GM12873 (cell line): ENCODE data around the gene MED9.

Source experiments
- TF ChIP-seq, protein P1 (sequence below): IDR thresholded peaks from 2 replicates; pipeline ENCODE4 v1.5.1; 2012; ENCODE audit warnings: low read depth, mild to moderate bottlenecking, moderate library complexity, low read length, control low read depth; ENCODE audit not compliant: insufficient read depth; ENCODE audit errors: missing control alignments

MED9 gene

DNA sequence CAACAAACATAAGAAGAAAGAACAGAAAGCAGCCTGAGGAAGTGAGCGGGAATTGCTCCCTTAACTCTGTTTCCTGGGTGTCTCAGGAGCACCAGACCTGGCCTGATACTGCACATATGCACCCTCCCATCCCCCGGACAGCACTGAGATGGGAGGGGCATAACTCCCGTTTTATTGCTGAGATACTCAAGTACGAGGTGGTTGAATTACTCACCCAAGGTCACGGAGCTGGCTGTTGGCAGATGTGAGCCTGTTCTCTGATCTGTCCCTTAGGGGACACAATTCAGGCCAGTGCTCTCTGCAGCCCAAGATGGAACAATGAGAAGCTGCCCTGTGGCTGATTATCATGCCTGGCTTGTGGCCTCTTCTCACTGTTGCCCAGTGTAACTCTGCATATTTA is 9.1 kb upstream of the MED9 start:
- TF ChIP-seq, protein P1, sequence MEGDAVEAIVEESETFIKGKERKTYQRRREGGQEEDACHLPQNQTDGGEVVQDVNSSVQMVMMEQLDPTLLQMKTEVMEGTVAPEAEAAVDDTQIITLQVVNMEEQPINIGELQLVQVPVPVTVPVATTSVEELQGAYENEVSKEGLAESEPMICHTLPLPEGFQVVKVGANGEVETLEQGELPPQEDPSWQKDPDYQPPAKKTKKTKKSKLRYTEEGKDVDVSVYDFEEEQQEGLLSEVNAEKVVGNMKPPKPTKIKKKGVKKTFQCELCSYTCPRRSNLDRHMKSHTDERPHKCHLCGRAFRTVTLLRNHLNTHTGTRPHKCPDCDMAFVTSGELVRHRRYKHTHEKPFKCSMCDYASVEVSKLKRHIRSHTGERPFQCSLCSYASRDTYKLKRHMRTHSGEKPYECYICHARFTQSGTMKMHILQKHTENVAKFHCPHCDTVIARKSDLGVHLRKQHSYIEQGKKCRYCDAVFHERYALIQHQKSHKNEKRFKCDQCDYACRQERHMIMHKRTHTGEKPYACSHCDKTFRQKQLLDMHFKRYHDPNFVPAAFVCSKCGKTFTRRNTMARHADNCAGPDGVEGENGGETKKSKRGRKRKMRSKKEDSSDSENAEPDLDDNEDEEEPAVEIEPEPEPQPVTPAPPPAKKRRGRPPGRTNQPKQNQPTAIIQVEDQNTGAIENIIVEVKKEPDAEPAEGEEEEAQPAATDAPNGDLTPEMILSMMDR: no peak

DNA sequence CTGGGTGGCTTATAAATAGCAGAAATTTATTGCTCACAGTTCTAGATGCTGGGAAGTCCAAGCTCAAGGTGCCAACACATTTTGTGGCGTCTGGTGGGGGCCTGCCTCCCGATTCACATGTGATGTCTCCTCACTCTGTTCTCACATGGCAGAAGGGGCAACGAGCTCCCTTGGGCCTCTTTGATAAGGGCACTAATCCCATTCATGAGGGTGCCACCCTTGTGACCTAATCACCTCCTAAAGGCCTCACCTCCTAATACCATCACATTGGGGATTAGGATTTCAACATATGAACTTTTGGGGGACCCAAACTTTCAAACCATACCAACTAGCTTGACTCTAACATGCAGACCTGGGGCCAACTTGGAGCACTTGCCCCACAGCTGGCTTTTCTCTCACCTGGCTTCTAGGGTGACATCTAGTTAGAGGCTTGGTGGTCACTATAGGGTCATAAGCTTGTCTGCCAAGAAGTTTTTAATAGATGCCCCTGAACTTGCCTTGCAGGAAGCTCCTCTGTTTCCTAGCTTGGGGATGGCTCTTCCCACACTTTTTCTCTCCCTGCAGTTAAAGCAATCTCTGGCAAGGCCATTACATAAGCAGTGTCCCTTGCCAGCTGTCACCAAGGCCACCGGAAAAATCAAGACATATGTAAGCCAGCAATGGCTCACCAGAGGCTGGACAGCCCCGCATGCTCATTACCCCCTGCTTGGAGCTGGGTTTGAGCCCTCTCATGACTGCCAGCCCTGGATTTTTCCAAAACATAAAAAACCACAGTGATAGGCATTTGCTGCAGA is 8.4 kb upstream of the MED9 start:
- TF ChIP-seq, protein P1: no peak

DNA sequence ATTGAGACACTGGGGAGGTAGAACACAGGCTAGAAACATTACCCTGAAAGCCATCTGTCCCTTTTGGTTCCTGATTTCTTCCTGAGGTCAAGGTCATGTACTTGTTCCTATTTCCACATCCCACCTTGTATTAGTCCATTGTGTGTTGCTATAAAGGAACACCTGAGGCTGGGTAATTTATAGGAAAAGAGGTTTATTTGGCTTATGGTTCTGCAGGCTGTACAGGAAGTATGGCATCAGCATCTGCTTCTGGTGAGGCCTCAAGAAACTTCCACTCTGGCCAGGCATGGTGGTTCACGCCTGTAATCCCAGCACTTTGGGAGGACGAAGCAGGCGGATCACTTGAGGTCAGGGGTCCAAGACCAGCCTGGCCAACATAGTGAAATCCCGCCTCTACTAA is 7.4 kb upstream of the MED9 start:
- TF ChIP-seq, protein P1: no peak

DNA sequence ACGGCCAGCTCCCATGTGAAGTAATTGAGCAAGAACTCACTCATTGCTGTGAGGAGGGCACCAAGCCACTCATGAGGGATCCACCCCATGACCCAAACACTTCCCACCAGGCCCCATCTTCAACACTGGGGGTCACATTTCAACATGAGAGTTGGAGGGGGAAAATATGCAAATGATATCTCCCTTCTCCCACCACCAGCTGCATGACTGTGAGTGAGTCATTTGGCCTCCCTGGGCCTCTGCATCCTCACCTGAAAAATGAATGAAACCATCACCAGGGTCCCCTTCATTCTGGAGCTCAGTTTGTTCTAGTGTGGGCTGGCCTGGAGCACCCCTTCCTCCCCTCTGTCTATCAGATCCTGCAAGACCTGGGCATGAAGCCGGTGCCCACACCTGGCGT is 6.8 kb upstream of the MED9 start:
- TF ChIP-seq, protein P1: no peak

DNA sequence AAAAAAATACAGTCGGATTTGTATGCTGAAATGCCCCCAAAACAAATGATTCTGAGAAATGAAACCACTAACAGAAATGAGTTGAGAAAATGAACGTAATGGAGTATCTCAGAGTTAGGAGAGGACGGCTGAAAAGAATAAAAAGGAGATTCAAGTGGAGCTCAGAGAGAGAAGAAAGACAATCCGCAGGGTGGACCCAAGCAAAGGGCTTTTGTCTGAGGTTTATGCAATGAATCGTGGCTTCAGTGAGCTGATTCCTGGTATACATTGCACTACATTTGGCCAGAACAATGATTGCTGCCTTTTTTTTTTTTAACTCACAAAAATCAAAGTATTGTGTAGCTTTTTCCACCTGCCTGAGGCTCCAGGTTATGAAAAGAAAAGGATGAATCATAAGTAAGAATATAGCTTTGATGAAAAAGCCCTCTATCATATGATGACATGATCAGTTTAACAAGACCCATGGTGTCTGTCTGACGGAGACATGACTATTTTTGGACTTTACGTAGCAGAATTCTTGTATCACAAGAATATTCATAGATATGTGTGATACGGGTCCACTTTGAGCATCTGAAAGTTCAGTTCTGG is 4.4 kb upstream of the MED9 start:
- TF ChIP-seq, protein P1: no peak

DNA sequence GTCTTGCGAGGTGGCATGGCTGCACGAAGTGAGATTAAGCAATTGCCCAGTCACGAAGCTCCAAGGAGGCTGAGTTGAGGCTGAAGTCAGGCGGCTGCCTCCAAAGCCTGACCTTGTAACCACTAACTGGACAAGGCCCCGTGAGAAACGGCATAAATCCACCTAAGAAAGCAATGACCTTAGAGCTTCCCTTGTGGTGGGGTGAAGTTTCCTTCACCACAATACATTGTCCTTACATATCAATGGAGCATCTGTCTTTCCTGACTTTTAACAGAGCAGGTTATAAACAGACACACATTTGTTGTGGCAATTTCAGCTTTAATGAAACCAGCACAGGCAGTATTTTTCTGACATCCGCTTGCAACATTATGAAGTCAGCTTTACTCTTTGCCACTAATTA is 2.5 kb upstream of the MED9 start:
- TF ChIP-seq, protein P1: no peak

DNA sequence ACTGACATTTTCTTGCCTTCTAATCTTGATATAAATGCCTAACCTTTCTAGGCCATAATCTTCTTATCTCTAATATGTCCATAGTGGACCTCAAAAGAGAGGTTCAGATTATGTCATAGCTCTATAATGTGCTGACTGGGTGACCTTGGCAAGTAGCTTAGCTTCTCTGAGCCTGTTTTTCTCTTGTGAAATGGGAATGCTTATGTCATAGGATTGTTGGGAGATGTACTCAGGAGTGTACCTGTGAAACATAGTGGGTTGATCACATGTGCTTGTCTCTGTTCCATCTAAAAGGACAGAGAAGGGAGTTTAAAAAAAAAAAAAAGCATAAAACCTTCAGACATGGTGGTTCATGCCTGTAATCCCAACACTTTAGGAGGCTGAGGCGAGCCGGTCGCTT is 2.4 kb downstream of the MED9 start:
- TF ChIP-seq, protein P1: no peak
